Astrocyte (in vitro differentiated cells and primary cell): Measurements from ENCODE around the gene RXRB.

Experiments used
- CTCF ChIP-seq: IDR thresholded peaks from 2 replicates; pipeline ENCODE4 v1.5.1; 2011; ENCODE audit warnings: low read depth, mild to moderate bottlenecking, inconsistent platforms, low read length, moderate library complexity; ENCODE audit not compliant: insufficient read depth
- EZH2 ChIP-seq: IDR thresholded peaks from 2 replicates; pipeline ENCODE4 v1.6.1; 2012; ENCODE audit warnings: mild to moderate bottlenecking, low read length, inconsistent platforms; ENCODE audit not compliant: insufficient read depth

- TF ChIP-seq CTCF (no peak), EZH2 (no peak)
Measured at GRCh38 chr6:33249732-33250630, 49.5 kb upstream of the RXRB start.
